DND-41 (cell line): ENCODE data around the gene ITFG1.
"Not testable (repeated sequence)": the region's sequence is repeated elsewhere in the genome, so short reads cannot be mapped to it uniquely, and the experiment has no call there.

Source experiments
- ATAC-seq: fragments of 200-7000 bp; cut with Tn5 transposase; 3 replicates; pipeline ENCODE4 v1.9.1; 2021; ENCODE audit warnings: low read depth; ENCODE audit not compliant: insufficient read depth
- DNase-seq: peaks from one replicate; pipeline ENCODE4 v3.0.0-alpha.2; 2020
- H2AFZ ChIP-seq: 2 replicates; pipeline ENCODE4 v1.6.0; 2012; ENCODE audit warnings: low read depth, low read length
- H3K27ac ChIP-seq: 2 replicates; pipeline ENCODE4 v1.5.1; 2012; ENCODE audit warnings: low read length, inconsistent platforms
- H3K27me3 ChIP-seq: fragments of 200-600 bp; sonication (generic); 2 replicates; pipeline ENCODE4 v1.6.0; 2012; ENCODE audit warnings: low read length, mild to moderate bottlenecking, inconsistent platforms; ENCODE audit not compliant: insufficient read depth, poor library complexity
- H3K36me3 ChIP-seq: 2 replicates; pipeline ENCODE4 v1.5.1; 2012; ENCODE audit warnings: low read length, inconsistent platforms; ENCODE audit not compliant: insufficient read depth
- H3K4me1 ChIP-seq: 2 replicates; pipeline ENCODE4 v1.5.1; 2012; ENCODE audit warnings: mild to moderate bottlenecking, low read length; ENCODE audit not compliant: insufficient read depth
- H3K4me2 ChIP-seq: 2 replicates; pipeline ENCODE4 v1.6.0; 2012; ENCODE audit warnings: mild to moderate bottlenecking, moderate library complexity, low read length, inconsistent platforms; ENCODE audit not compliant: insufficient read depth
- H3K4me3 ChIP-seq, 2 experiments: fragments of 200-600 bp in 1 of 2; shearing (Covaris generic) in 1 of 2; 2 replicates each; pipeline ENCODE4 v1.5.1; 2012 to 2016; ENCODE audit warnings: inconsistent platforms in 2 of 2, low read length in 2 of 2, mild to moderate bottlenecking in 2 of 2, low read depth in 1 of 2, moderate library complexity in 1 of 2
- H3K79me2 ChIP-seq: 2 replicates; pipeline ENCODE4 v1.6.0; 2012; ENCODE audit warnings: low read length, inconsistent platforms; ENCODE audit not compliant: insufficient read depth
- H3K9ac ChIP-seq: 2 replicates; pipeline ENCODE4 v1.6.0; 2012; ENCODE audit warnings: low read depth, mild to moderate bottlenecking, inconsistent platforms, low read length, moderate library complexity
- H3K9me3 ChIP-seq: 2 replicates; pipeline ENCODE4 v1.5.1; 2012; ENCODE audit warnings: low read length, moderate library complexity, mild to moderate bottlenecking, inconsistent platforms; ENCODE audit not compliant: insufficient read depth, severe bottlenecking
- H4K20me1 ChIP-seq: 2 replicates; pipeline ENCODE4 v1.6.0; 2012; ENCODE audit warnings: low read length; ENCODE audit not compliant: insufficient read depth
- EZH2 ChIP-seq: IDR thresholded peaks from 3 replicates; pipeline ENCODE4 v1.6.1; 2012; ENCODE audit warnings: borderline replicate concordance, low read depth, mild to moderate bottlenecking, moderate library complexity, low read length, inconsistent platforms; ENCODE audit not compliant: severe bottlenecking
- TF ChIP-seq, protein P1 (sequence below): IDR thresholded peaks from 2 replicates; pipeline ENCODE4 v1.5.1; 2012; ENCODE audit warnings: borderline replicate concordance, low read length, moderate library complexity, mild to moderate bottlenecking; ENCODE audit not compliant: poor library complexity, severe bottlenecking; ENCODE audit errors: extremely low read depth

Gene ITFG1

GRCh38 chr16:47182318-47182717, 278.5 kb downstream of the ITFG1 start:
- H3K79me2 ChIP-seq = no peaks in the 10 kb centered on the region
- DNase-seq (no peak), ATAC-seq (no peak)
- no peaks in the 10 kb centered on the region for H4K20me1 ChIP-seq
- H3K4me2 ChIP-seq = no peak overlapping the region
- no peak for TF ChIP-seq EZH2
- TF ChIP-seq, protein P1, sequence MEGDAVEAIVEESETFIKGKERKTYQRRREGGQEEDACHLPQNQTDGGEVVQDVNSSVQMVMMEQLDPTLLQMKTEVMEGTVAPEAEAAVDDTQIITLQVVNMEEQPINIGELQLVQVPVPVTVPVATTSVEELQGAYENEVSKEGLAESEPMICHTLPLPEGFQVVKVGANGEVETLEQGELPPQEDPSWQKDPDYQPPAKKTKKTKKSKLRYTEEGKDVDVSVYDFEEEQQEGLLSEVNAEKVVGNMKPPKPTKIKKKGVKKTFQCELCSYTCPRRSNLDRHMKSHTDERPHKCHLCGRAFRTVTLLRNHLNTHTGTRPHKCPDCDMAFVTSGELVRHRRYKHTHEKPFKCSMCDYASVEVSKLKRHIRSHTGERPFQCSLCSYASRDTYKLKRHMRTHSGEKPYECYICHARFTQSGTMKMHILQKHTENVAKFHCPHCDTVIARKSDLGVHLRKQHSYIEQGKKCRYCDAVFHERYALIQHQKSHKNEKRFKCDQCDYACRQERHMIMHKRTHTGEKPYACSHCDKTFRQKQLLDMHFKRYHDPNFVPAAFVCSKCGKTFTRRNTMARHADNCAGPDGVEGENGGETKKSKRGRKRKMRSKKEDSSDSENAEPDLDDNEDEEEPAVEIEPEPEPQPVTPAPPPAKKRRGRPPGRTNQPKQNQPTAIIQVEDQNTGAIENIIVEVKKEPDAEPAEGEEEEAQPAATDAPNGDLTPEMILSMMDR = no peak
- peaks cover 9% of the 10 kb centered on the region for H3K9me3 ChIP-seq
- H3K4me1 ChIP-seq = no peaks in the 10 kb centered on the region
- no peak overlapping the region for H2AFZ ChIP-seq
- H3K4me3 ChIP-seq = no peak overlapping the region
- no peaks in the 10 kb centered on the region for H3K27me3 ChIP-seq
- no peak overlapping the region for H3K27ac ChIP-seq
- H3K36me3 ChIP-seq = no peaks in the 10 kb centered on the region
- no peak overlapping the region for H3K9ac ChIP-seq

GRCh38 chr16:47181066-47181465, 279.8 kb downstream of the ITFG1 start:
- H3K27me3 ChIP-seq, DNase-seq, H3K9me3 ChIP-seq, H3K4me2 ChIP-seq, H3K9ac ChIP-seq, H3K27ac ChIP-seq, H3K36me3 ChIP-seq, H3K4me1 ChIP-seq, H4K20me1 ChIP-seq, H3K79me2 ChIP-seq, H2AFZ ChIP-seq, ATAC-seq, H3K4me3 ChIP-seq: not testable (repeated sequence)

GRCh38 chr16:47180073-47180472, 280.8 kb downstream of the ITFG1 start:
- H3K4me1 ChIP-seq = no peaks in the 10 kb centered on the region
- TF ChIP-seq, protein P1 = no peak
- TF ChIP-seq EZH2 = no peak
- DNase-seq (no peak), ATAC-seq (no peak)
- no peaks in the 10 kb centered on the region for H3K27me3 ChIP-seq
- no peaks in the 10 kb centered on the region for H4K20me1 ChIP-seq
- no peak overlapping the region for H3K27ac ChIP-seq
- H3K4me2 ChIP-seq = no peak overlapping the region
- H3K79me2 ChIP-seq = no peaks in the 10 kb centered on the region
- no peak overlapping the region for H3K9ac ChIP-seq
- H3K4me3 ChIP-seq = no peak overlapping the region
- no peak overlapping the region for H2AFZ ChIP-seq
- peaks cover 9% of the 10 kb centered on the region for H3K9me3 ChIP-seq
- no peaks in the 10 kb centered on the region for H3K36me3 ChIP-seq

DNA sequence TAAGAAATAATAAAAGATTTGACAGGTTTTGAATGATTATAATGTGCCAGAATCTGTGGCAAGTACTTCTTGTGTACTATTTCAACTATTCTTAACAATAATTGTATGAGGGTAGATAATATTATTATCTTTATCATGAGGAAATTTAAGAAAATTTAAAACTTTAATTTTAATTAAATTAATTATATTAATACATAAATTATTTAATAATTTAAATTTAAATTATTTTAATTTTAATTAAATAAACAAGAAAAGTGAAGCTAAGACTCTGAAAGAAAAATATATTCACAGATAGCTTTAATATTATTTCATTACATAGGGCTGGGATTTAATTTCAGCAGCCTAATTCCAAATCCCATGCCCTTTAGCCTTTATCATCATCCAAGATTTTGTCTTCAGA, 285.7 kb downstream of the ITFG1 start:
- peaks cover 9% of the 10 kb centered on the region for H3K9me3 ChIP-seq
- no peaks in the 10 kb centered on the region for H3K79me2 ChIP-seq
- no peak for ATAC-seq
- DNase-seq = no peak
- no peak overlapping the region for H2AFZ ChIP-seq
- H3K9ac ChIP-seq = no peak overlapping the region
- no peak overlapping the region for H3K4me3 ChIP-seq
- H3K4me1 ChIP-seq = no peaks in the 10 kb centered on the region
- H3K4me2 ChIP-seq = no peak overlapping the region
- no peaks in the 10 kb centered on the region for H4K20me1 ChIP-seq
- no peak for TF ChIP-seq EZH2
- TF ChIP-seq, protein P1 = no peak
- no peak overlapping the region for H3K27ac ChIP-seq
- no peaks in the 10 kb centered on the region for H3K27me3 ChIP-seq
- no peaks in the 10 kb centered on the region for H3K36me3 ChIP-seq
